DND-41 (cell line): ENCODE measurements around the gene ARHGAP18.

Experiments used
- ATAC-seq: fragments of 200-7000 bp; cut with Tn5 transposase; 3 replicates; pipeline ENCODE4 v1.9.1; 2021; ENCODE audit warnings: low read depth; ENCODE audit not compliant: insufficient read depth
- DNase-seq: peaks from one replicate; pipeline ENCODE4 v3.0.0-alpha.2; 2020
- H2AFZ ChIP-seq: 2 replicates; pipeline ENCODE4 v1.6.0; 2012; ENCODE audit warnings: low read depth, low read length
- H3K27ac ChIP-seq: 2 replicates; pipeline ENCODE4 v1.5.1; 2012; ENCODE audit warnings: low read length, inconsistent platforms
- H3K27me3 ChIP-seq: fragments of 200-600 bp; sonication (generic); 2 replicates; pipeline ENCODE4 v1.6.0; 2012; ENCODE audit warnings: low read length, mild to moderate bottlenecking, inconsistent platforms; ENCODE audit not compliant: insufficient read depth, poor library complexity
- H3K36me3 ChIP-seq: 2 replicates; pipeline ENCODE4 v1.5.1; 2012; ENCODE audit warnings: low read length, inconsistent platforms; ENCODE audit not compliant: insufficient read depth
- H3K4me1 ChIP-seq: 2 replicates; pipeline ENCODE4 v1.5.1; 2012; ENCODE audit warnings: mild to moderate bottlenecking, low read length; ENCODE audit not compliant: insufficient read depth
- H3K4me2 ChIP-seq: 2 replicates; pipeline ENCODE4 v1.6.0; 2012; ENCODE audit warnings: mild to moderate bottlenecking, moderate library complexity, low read length, inconsistent platforms; ENCODE audit not compliant: insufficient read depth
- H3K4me3 ChIP-seq, 2 experiments: fragments of 200-600 bp in 1 of 2; shearing (Covaris generic) in 1 of 2; 2 replicates each; pipeline ENCODE4 v1.5.1; 2012 to 2016; ENCODE audit warnings: inconsistent platforms in 2 of 2, low read length in 2 of 2, mild to moderate bottlenecking in 2 of 2, low read depth in 1 of 2, moderate library complexity in 1 of 2
- H3K79me2 ChIP-seq: 2 replicates; pipeline ENCODE4 v1.6.0; 2012; ENCODE audit warnings: low read length, inconsistent platforms; ENCODE audit not compliant: insufficient read depth
- H3K9ac ChIP-seq: 2 replicates; pipeline ENCODE4 v1.6.0; 2012; ENCODE audit warnings: low read depth, mild to moderate bottlenecking, inconsistent platforms, low read length, moderate library complexity
- H3K9me3 ChIP-seq: 2 replicates; pipeline ENCODE4 v1.5.1; 2012; ENCODE audit warnings: low read length, moderate library complexity, mild to moderate bottlenecking, inconsistent platforms; ENCODE audit not compliant: insufficient read depth, severe bottlenecking
- H4K20me1 ChIP-seq: 2 replicates; pipeline ENCODE4 v1.6.0; 2012; ENCODE audit warnings: low read length; ENCODE audit not compliant: insufficient read depth
- EZH2 ChIP-seq: IDR thresholded peaks from 3 replicates; pipeline ENCODE4 v1.6.1; 2012; ENCODE audit warnings: borderline replicate concordance, low read depth, mild to moderate bottlenecking, moderate library complexity, low read length, inconsistent platforms; ENCODE audit not compliant: severe bottlenecking
- TF ChIP-seq, protein P1 (sequence below): IDR thresholded peaks from 2 replicates; pipeline ENCODE4 v1.5.1; 2012; ENCODE audit warnings: borderline replicate concordance, low read length, moderate library complexity, mild to moderate bottlenecking; ENCODE audit not compliant: poor library complexity, severe bottlenecking; ENCODE audit errors: extremely low read depth

The ARHGAP18 gene

DNA sequence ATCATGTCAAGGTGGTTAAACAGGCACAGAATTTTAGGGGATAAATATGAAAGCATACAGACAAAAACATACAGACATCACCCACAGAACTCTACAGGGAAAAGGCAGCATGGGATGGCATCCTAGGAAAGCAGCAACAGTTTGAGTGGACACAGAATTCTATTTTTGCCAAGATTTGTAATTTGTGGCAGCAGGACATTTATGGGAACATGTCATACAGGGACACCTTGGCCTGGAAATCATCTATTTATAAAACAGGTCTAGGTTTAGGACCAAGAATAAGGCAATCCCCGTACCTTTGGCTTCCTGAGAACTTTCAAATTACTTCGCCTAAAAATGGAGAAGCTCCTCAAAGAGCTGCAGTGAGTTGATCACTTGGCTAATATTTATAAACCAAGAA, 17.5 kb downstream of the ARHGAP18 start:
- no peaks in the 10 kb centered on the region for H4K20me1 ChIP-seq
- peaks cover 23% of the 10 kb centered on the region for H3K4me1 ChIP-seq
- no peaks in the 10 kb centered on the region for H3K9me3 ChIP-seq
- no peak overlapping the region for H2AFZ ChIP-seq
- DNase-seq: no peak
- H3K36me3 ChIP-seq: no peaks in the 10 kb centered on the region
- H3K4me2 ChIP-seq: no peak overlapping the region
- H3K27me3 ChIP-seq: no peaks in the 10 kb centered on the region
- H3K79me2 ChIP-seq: no peaks in the 10 kb centered on the region
- TF ChIP-seq, protein P1, sequence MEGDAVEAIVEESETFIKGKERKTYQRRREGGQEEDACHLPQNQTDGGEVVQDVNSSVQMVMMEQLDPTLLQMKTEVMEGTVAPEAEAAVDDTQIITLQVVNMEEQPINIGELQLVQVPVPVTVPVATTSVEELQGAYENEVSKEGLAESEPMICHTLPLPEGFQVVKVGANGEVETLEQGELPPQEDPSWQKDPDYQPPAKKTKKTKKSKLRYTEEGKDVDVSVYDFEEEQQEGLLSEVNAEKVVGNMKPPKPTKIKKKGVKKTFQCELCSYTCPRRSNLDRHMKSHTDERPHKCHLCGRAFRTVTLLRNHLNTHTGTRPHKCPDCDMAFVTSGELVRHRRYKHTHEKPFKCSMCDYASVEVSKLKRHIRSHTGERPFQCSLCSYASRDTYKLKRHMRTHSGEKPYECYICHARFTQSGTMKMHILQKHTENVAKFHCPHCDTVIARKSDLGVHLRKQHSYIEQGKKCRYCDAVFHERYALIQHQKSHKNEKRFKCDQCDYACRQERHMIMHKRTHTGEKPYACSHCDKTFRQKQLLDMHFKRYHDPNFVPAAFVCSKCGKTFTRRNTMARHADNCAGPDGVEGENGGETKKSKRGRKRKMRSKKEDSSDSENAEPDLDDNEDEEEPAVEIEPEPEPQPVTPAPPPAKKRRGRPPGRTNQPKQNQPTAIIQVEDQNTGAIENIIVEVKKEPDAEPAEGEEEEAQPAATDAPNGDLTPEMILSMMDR: no peak
- no peak for TF ChIP-seq EZH2
- H3K9ac ChIP-seq: no peak overlapping the region
- ATAC-seq: no peak
- no peak overlapping the region for H3K4me3 ChIP-seq
- no peak overlapping the region for H3K27ac ChIP-seq

DNA sequence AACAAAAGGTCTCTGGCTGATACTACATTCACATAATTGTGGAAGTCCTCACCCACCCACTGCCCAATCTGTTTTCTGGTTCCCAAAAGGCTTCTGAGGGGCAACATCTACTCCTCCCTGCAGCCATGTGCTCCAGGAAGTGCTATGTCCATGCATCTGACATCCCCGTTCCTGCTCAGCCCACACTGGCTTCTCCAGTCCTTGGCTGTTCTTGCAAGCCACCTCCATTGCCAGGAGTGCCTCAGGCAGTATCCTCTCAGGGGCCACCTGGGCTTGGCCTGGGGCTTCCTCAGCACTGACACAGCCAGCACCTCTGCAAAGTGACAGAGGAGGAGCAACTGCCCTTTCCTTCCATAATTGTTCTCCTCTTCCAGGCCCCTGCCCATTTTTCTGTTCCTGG, 18.3 kb downstream of the ARHGAP18 start:
- no peak for ATAC-seq
- Histone ChIP-seq H3K9ac (no peak overlapping the region), H3K27me3 (no peaks in the 10 kb centered on the region), H3K27ac (no peak overlapping the region), H3K36me3 (no peaks in the 10 kb centered on the region), H3K4me1 (peaks cover 31% of the 10 kb centered on the region), H3K79me2 (no peaks in the 10 kb centered on the region), H3K4me2 (no peak overlapping the region), H3K9me3 (no peaks in the 10 kb centered on the region), H3K4me3 (no peak overlapping the region), H2AFZ (no peak overlapping the region), H4K20me1 (no peaks in the 10 kb centered on the region)
- TF ChIP-seq, protein P1: no peak
- no peak for DNase-seq

DNA sequence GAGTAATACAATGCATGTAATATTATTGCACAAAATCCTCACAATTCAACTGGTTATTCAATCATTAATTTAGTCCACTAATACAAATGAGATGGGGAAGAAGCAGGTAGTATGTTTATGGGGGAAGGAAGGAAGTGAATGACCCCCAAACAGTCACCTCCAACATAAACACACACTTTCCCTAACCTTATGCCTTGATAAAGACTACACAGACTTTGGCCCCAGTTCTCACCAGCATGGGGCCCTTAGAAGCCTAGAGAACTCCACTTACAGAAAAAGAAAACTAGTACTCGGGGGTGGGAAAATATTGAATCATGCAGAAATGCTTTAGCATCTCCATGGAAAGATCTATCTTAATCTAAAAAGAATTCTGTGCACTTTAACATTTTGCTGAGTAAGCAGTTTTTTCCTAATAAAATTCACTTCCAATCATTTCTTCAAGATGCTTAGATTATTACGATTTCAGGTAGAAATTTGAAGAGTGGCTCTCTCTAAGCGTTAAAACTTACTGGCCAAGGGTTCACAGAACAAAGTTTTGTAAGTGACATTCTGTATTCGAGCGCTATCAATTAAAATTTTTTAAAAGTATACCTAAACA, 18.8 kb downstream of the ARHGAP18 start:
- H3K9me3 ChIP-seq: no peaks in the 10 kb centered on the region
- no peak overlapping the region for H3K27ac ChIP-seq
- no peak for TF ChIP-seq EZH2
- TF ChIP-seq, protein P1: no peak
- no peak overlapping the region for H3K9ac ChIP-seq
- no peaks in the 10 kb centered on the region for H3K36me3 ChIP-seq
- no peaks in the 10 kb centered on the region for H3K27me3 ChIP-seq
- H3K4me2 ChIP-seq: no peak overlapping the region
- H3K4me1 ChIP-seq: peaks cover 36% of the 10 kb centered on the region
- no peaks in the 10 kb centered on the region for H3K79me2 ChIP-seq
- H4K20me1 ChIP-seq: no peaks in the 10 kb centered on the region
- no peak for ATAC-seq
- H2AFZ ChIP-seq: no peak overlapping the region
- no peak for DNase-seq
- H3K4me3 ChIP-seq: no peak overlapping the region
